NCI-H345 (cell line): ENCODE results near the gene UMODL1.
"Not testable (repeated sequence)": the region's sequence is repeated elsewhere in the genome, so short reads cannot be mapped to it uniquely, and the experiment has no call there.

Experiments used
- DNase-seq: peaks from one replicate; lab custom pipeline; 2025; lab: John Stamatoyannopoulos, UW

The UMODL1 gene

DNA sequence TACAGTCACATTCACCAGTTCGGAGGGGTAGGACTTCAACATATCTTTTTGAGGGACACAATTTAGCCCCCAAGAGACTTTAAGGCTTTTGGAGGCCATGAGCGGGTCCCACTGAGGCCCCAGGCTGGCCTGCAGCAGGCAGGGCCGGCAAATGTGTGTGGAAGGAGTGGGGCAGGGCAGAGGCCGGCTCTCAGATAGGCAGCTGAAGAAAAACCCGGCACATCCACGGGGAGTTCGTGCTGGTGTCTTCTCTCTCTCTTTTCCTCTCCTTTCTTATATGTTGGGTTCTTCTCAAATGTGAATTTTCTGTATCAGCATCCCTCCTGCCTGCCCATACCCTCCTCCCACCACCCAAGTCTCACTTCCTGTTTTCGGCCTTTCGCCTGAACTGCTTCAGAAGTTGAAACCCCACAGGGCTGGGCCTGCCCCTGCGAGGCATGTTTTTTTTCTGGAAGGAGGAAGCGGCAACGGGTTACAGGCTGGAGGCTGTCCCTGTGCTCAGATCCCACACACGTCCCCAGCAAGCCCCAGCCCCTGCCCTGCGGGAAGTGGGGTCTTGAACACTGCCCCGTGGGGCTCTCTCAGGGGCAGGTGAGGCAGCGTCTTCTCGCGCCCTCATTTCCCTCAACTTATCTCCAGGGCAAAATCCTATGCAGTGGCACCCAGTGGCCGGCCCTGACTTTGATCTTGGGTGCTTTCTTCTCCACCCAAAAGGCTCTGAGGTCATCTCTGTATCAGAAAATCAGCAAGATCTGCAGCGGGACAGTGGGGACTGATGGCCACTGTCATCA is 9.7 kb upstream of the UMODL1 start:
- DNase-seq, result no peak

DNA sequence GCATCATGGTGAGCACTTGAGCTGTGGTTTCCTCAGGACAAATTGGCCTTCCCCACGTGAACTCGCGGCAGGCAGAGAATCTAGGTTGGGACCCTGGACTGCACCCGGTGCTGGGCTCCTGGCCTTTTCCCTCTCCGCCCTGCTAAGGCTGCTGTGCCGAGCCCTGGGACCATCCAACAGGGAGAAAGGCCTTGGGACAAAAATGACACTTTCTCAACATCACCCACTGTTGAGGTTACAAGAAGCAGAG is 9.2 kb upstream of the UMODL1 start:
- no peak for DNase-seq

DNA sequence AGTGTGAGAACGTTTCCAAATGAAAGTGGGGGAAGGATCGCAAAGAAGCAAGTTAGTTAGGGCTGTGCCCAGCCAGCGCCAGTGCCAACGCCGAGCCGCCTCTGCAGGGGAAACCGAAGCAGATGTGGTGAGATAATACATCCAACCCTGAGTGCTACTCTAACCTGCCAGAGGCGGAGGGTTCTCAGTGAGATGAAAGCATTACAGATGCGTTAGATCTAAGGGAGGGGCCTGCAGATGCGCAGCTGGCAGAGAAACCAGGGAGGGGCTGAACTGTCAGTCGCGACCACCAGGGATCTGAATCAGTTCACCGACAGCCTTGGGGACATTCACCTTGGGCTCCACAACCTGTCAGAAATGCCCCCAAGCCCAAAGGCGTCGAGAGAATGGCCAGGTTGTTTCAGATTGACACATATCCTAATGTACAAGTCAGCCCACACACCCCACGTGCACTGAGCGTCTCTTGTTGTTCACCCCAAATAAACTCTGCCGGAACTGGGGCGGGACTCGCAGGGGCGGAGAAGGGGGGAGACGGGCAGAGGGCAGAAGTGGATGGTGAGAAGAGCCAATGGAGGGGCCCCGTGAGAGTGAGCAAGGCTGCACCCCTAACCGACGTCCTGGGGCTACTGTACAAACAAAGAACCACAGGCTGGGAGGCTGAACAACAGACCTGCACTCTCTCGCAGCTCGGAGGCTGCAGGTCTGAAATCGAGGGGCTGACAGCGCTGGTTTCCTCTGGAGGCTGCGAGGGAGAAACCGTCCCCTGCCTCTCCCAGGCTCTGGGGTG is 8.7 kb upstream of the UMODL1 start:
- peak; percentile 89 for DNase-seq

DNA sequence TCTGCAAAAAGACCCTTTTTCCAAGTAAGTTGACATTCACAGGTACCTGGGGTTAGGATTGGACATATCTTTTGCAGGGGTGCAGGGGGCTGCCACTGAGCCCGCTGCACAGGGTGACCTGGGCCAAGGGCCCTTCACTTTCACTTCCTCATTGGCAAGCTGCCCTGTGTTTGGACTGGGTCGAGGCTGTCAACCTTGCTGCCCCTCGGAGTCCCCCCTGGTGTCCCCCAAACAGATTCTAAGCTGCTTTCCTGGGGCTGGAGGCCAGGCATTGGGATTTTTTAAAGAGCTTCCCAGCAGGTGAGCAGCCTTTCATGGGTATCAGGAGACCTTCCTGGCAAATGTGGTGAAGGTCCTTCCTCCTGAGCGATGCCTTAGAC is 7.9 kb upstream of the UMODL1 start:
- DNase-seq, result peak; percentile 93

DNA sequence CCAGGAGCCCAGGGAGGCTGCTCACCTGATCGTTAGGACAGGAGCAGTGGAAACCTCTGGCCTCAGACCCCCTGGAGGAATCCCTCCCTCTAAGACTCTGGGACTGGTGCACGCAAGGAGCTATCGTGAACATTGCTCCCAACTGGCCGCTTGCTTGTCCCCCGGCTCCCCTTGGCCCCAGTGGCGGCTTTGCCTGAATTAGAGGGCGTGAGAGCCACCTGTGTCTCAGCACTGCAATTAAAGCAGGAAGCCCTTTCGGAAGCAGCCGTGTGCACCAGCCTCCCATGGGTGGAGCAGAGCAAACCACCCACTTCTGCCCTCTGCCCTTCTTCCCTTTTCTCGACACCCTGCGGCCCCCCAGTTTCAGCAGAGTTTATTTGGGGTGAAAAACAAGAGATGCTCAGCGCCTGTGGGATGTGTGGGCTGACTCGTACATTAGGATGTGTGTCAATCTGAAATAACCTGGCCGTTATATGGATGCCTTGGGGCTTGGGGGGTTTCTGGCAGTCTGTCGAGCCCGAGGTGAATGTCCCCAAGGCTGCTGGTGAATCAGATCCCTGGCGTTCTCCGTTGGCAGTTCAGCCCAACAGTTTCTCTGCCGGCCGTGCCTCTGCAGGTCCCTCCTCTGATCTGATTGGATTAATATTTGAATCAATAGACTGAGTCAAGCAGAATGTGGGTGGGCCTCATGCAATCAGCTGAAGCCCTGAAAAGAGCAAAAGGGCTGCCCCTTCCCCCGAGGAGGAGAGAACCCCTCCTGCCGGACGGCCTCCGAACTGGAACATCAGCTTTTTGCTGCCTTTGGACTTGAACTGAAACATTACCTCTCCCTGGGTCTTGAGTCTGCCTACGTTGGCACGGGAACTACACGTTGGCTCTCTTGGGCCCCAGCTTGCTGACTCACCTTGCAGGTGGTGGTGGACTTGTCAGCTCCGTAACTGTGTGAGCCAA is 7.3 kb upstream of the UMODL1 start:
- peak; percentile 79 for DNase-seq

DNA sequence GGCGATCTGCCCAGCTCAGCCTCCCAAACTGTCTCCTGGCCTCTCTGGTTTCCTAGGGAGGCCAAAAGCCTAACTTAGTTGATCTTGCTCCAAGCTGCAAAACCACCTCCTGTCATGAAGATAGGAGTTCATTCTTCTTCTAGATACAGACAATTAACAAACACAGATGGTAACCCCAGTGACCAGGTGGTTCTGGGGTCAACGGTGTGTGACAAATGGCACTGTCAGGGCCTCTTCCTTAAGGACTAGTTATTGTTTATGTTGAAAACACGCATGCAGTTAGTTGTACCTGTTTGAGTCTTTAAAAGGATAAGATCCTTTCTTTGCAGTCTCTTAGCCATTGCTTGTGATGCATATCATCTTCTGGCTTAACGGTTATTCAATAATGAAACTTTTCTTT is 4.6 kb upstream of the UMODL1 start:
- DNase-seq, result no peak

DNA sequence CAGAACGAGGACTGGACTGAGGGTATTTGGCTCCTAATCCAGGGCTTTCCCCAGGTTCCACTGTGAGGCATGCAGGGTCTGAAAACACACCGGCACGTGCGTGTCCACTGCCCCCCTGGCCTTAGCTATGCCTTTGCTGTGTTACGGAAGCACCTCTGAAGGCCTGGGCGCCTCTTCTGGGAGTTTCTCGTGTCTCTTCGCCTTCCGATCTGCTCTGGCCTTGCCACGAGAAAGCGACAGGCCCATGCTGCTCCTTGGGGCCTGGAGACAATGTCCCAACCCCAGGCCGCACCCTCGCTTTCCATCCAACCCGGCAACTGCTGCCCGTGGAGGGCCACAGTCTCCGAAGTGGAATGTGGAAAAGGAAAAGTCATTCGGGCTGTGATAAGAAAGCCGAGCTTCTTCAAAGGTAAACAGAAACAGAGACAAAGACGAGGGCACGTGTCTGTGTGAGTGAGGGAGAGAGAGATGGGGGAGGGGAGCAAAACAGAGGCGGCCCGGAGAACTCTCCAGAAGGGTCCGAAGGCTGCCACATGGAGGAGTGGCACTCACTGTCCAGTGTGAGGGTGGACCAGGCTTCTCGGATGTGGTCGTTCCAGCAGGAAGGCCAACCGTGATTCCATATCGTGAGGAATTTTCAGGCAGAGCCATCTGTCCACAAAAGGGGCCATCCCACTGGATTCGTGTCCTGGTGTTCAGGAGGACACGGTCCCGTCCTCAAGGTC is 3.4 kb upstream of the UMODL1 start:
- DNase-seq, result no peak

DNA sequence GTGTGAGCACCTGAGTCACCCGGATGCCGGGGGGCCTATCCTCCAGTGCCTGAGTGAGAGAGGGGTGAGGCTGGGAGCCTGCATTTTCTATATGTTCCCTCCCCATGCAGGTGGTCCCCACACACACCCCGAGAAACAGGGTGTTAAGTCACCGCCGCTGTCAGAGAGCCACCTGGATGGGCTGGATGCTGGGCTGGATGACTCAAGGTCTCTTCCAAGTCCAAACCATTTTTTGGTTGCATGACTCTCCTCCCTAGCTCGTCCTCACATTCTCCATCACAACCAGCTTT is 2.9 kb upstream of the UMODL1 start:
- DNase-seq, result no peak

DNA sequence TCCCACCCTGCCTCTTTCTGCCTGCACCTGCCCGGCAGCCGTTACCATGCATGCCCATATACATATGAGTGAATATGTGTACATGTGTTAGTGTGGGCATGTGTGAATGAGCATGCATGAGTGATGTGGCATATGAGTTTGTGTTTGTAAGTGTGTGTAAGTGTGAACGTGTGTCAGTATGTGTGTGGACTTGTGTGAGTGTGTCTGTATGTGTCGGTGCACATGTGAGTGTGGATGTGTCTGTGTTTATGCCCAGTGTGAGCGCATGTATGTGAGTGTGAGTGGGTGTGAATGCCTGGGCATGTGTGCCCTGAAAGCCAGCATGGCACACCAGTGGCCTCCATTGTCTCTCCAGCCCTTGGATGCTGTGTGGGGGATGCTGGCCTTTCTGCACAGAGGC is 2.5 kb upstream of the UMODL1 start:
- no peak for DNase-seq

DNA sequence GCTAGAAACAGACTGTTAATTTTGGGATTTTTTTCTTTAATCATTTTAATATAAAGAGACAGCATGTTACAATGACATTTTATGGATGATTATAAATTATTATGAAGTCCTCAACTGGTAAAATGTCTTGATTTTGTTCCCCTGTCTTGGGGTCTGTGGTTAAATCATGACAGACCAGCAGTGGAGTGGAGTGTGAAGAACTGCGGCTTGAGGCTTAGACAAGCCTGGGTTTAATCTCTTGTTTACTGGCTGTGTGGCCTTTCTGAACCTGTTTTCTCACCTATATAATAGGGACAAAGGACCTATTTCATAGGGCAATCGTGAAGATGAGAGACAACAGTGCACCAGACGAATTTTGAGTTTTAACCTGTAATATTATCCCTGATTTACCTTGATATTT is 1.8 kb upstream of the UMODL1 start:
- no peak for DNase-seq

DNA sequence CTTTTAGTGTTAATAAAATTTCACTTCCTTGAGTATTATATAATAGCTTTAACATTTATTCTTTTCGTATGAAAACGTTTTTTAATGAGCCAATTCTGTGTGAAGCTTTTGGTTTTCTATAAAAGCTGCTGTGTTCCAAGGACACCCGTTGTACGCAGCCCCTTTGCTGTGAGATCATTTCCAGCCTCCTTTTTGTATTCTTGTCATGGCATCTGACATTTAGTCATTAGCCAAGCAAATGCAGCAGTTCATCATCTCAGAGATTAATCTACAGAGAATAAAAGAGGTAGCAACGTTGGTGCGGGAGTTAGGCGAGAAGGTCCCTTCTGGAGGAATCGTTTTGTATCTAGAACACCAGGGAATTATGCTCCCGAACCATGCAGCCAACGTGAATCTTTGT is 1.3 kb upstream of the UMODL1 start:
- no peak for DNase-seq

DNA sequence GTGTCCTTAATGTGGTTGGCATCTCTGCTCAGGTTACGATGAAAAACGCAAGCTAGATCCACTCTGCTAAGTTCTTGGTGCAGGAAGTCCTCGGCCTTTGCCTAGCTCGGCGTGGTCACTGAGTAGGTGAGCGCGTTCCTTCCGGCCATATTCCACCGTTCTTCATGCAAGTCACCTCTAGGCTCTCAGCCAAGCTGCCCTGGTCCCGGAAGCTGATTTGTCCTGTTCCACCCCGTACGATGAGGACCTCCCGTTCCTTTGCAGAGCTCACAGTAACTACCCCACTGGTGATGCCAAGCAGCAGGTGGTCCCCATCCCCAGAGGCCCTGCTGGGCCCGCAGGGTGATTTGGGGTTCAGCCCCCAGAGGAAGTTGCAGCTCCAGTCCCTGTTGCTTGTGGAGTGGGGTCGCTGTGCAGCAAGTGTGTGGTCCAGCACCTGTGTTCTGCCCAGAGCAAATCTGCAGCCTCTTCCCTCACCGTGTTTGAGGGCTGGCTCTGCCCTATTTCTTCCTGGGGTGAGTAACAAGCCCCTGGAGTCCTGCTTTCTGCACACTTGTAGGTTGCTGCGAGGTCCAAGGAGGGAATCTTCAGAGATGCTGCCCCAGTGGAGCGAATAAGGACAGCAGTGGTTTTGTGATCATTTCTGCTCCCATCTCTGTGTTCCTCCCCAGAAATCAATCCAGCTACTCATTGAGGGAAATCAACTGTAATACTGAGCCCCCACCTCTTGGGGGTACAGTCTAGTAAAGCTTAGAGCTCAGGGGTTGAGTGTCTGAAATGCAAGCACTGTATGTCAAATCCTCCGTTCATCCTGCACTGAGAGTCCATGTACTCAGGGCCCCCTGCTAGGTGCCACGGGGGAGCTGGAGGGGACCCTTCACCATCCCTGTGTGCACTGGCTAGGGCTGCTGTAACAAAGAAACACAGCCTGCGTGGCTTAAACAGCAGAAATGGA is 2.3 kb downstream of the UMODL1 start:
- DNase-seq, result no peak

DNA sequence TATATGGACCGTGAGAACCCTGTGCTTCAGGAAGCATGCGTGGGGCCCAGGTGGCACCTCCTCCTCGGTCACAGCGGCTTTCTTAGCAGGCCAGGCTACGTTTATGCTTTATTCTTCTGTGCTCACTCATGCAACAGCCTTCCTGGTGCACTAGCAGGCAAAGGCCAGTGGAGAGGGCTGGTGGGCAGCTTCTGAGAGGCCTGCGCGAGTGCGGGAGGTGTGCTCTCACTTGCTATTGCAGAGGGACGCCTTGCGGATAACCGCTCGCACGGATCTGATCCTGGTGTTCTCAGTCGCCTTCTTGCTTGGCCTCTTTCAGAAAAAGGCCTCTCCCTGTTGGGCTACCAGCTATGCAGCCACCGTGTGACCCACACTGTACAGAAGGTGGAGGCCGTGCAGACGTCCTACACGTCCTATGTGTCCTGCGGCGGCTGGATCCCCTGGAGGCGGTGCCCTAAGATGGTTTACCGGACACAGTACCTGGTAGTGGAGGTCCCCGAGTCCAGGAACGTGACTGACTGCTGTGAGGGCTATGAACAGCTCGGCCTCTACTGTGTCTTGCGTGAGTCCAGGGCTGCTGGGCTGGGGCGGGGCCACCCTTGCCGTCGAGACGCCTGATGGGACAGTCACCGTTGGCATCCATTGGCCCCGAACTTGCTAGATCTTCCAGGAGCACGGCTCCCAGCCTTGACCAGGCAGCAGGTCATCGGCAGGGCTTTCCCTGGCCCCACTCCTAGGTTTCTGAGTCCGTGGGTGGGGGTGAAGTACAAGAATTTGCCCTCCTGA is 4.8 kb downstream of the UMODL1 start:
- no peak for DNase-seq

DNA sequence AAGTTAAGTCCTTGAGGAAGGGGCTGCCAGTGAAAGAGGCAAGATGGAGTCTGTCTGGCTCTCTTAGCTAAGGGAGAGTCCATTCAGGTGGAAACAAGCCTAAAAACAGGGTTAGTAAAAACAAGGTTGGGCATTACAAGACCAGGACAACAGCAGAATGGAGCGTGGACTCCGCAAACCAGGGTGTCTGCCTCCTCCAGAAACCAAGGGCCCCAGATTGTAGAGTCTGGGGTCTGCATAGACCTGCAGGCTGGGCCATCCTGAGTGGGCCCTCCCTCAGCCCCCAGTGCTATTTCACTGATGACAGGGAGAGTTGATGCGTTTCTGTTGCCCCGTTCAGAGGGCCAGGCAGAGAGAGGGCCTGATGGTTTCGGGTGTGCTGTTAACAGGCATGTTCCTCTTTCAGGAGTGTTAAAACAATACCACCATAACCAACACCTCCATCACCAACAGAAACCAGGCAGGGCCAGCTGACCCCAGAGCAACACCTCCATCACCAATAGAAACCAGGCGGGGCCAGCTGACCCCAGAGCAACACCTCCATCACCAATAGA is 6.6 kb downstream of the UMODL1 start:
- not testable (repeated sequence) for DNase-seq

DNA sequence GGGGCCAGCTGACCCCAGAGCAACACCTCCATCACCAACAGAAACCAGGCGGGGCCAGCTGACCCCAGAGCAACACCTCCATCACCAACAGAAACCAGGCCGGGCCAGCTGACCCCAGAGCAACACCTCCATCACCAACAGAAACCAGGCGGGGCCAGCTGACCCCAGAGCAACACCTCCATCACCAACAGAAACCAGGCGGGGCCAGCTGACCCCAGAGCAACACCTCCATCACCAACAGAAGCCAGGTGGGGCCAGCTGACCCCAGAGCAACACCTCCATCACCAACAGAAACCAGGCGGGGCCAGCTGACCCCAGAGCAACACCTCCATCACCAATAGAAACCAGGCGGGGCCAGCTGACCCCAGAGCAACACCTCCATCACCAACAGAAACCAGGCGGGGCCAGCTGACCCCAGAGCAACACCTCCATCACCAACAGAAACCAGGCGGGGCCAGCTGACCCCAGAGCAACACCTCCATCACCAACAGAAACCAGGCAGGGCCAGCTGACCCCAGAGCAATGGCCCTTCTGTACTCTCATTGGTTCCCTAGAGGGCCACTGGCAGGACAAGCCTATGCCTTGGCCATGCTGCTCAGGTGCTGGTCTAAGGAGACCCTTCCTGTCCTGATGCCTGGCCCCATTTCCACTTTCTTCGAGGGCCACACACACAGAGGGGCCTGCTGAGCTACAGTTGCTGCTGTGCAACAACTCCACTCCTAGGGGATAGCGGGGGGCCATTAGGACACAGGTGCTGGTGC is 7.3 kb downstream of the UMODL1 start:
- not testable (repeated sequence) for DNase-seq

DNA sequence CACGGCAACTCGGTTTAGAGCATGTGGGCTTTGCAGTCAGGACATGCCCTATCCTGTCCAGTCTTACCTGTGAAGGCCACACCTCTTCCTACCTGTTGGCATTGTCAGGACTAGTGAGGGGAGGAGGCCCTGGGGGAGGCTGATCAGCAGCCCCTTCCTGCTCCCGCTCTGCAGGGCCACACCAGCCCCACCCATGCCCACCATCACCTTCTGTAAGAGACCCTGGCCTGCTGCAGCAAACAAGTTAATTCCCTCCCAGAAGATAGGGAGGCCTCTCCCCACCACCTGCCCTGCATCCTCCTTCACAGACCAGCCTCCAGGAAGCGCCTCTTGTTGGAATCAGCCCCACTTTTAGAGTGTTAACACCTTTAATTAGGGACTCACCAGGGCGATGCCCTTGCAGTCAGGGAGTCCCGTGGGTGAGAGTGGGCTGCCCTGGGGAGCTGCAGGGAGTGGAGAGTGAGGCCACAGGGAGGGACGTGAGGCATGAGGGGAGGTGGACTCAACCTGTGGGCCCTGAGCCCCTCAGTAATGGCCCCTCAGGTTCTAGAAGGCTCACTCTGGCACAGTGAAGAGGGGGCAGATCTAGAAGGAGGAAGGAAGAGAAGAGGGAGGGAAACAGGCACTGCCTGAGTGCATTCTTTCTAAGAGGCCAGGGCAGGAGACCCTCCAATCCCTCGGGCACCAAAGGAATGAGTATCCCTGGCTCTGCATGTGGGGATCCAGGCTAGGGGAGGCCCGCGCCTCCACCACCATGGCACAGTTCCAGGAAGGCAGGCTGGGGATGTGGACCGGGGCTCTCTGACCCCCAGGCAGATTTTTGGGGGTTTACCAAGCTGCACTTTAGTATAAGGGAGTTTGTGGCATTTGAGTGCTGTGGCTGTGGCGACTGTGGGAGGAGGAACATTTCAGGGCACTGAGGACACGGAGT is 8.2 kb downstream of the UMODL1 start:
- no peak for DNase-seq

DNA sequence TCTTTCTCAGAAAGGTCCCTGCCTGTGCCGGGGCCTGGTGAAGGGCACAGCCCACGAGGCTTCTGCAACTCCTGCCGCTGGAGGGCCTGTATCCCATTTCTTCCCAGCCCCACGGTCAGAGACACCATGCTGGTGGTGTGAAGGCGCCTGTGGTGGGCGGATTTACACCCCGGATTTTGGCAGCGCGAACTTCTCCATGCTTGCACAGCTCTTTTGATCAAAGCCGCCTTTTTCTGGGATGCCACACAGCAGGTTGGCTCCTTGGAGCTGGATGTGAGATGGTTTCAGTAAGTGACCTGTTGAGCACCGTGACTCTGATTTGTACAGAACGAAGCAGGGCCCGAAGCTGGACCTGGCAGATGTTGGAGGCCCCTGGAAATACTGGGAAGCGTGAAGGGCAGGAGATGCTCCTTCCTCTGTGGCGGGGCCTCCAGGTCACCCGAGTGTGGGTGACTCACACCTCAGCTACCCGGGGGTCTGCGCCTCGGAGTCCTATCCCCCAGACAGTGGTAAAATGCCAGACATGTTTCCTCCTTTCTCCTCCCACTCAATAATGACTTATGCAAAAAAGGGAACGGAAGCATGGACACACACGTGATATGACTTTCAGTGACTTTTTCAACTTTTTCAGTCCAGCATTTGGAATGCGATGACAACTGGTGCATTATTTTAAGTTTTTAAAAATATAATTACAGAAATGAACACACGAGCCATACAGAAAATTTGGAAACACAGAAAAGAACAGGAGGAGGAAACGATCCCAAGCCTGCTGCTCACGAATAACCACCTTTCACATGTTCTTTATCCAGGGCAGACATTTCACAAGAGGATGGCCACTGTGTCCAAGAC is 9.0 kb downstream of the UMODL1 start:
- no peak for DNase-seq
